CD4-positive, alpha-beta T cell (primary cell): ENCODE data around the gene MYOCD. TPM values are rescaled to one million over a fixed set of nuclear protein-coding genes. Genes with fewer than 3 reads are reported as not detected.

Experiments used
- ATAC-seq: fragments of 200-7000 bp; cut with Tn5 transposase; one replicate; pipeline ENCODE4 v1.10.0; 2022; ENCODE audit warnings: mild to moderate bottlenecking; ENCODE audit not compliant: poor library complexity
- CTCF ChIA-PET: fragments of 350-600 bp; sonication (Branson Sonifier 250); formaldehyde crosslinking; loops from one replicate; lab custom pipeline; 2021; ENCODE audit warnings: antibody characterized with exemption, inconsistent platforms; lab: Charles Lee
- POLR2A ChIA-PET: fragments of 350-600 bp; sonication (Branson Sonifier 250); formaldehyde crosslinking; loops from one replicate; lab custom pipeline; 2021; ENCODE audit warnings: antibody characterized with exemption, inconsistent platforms; lab: Charles Lee
- DNase-seq, 14 experiments: peaks; one replicate each; pipeline ENCODE4 v3.0.0-alpha.2; 2013 to 2020; ENCODE audit warnings: mixed read lengths in 2 of 14
- H3K27ac ChIP-seq, 2 donors: one replicate each; pipeline versions ENCODE4 v1.5.1 to v1.7.0; 2013; ENCODE audit warnings: low read length in 2 of 2, low read depth in 1 of 2, mild to moderate bottlenecking in 1 of 2
- H3K27me3 ChIP-seq, 2 experiments: 1 replicate in 1 of 2; 2 replicates in 1 of 2; pipeline versions ENCODE4 v1.6.1 to v1.7.0; 2013; ENCODE audit warnings: low read length in 2 of 2, control low read depth in 1 of 2, mild to moderate bottlenecking in 1 of 2, moderate library complexity in 1 of 2; ENCODE audit not compliant: insufficient read depth in 2 of 2, control insufficient read depth in 1 of 2
- H3K36me3 ChIP-seq: one replicate; pipeline ENCODE4 v1.6.1; 2013; ENCODE audit warnings: low read length, control low read depth; ENCODE audit not compliant: insufficient read depth
- H3K4me1 ChIP-seq: one replicate; pipeline ENCODE4 v1.6.1; 2013; ENCODE audit warnings: low read length, control low read depth; ENCODE audit not compliant: insufficient read depth
- H3K4me3 ChIP-seq: one replicate; pipeline ENCODE4 v1.5.1; 2013; ENCODE audit warnings: mild to moderate bottlenecking, low read length, moderate library complexity
- H3K9me3 ChIP-seq, 2 experiments: 1 replicate in 1 of 2; 2 replicates in 1 of 2; pipeline versions ENCODE4 v1.6.1 to v1.7.0; 2013; ENCODE audit warnings: low read length in 2 of 2, mild to moderate bottlenecking in 2 of 2, control low read depth in 1 of 2, moderate library complexity in 1 of 2; ENCODE audit not compliant: control insufficient read depth in 1 of 2, insufficient read depth in 1 of 2
- H3K27ac Mint-ChIP-seq: one replicate; pipeline ENCODE4 v1.8.0; 2020; ENCODE audit warnings: mixed read lengths
- H3K27me3 Mint-ChIP-seq: one replicate; pipeline ENCODE4 v1.8.0; 2021; ENCODE audit warnings: mixed read lengths
- H3K36me3 Mint-ChIP-seq: one replicate; pipeline ENCODE4 v1.8.0; 2021; ENCODE audit warnings: low read depth, mixed read lengths
- H3K4me1 Mint-ChIP-seq: one replicate; pipeline ENCODE4 v1.8.0; 2021; ENCODE audit warnings: low read depth, mixed read lengths
- H3K4me3 Mint-ChIP-seq: one replicate; pipeline ENCODE4 v1.8.0; 2020; ENCODE audit warnings: mild to moderate bottlenecking, mixed read lengths
- H3K9me3 Mint-ChIP-seq: one replicate; pipeline ENCODE4 v1.8.0; 2020; ENCODE audit warnings: mixed read lengths
- CTCF ChIP-seq: fragments of 200-600 bp; IDR thresholded peaks from one replicate; pipeline ENCODE4 v1.8.0; 2022; ENCODE audit warnings: antibody characterized with exemption, mild to moderate bottlenecking
- intact Hi-C, 2 experiments: fragments of 100-400 bp; cut with DNase I in 1 of 2; cut with micrococcal nuclease in 1 of 2; formaldehyde crosslinking; loops; one replicate each; pipeline versions ENCODE4 v1.15.1 to v1.9.0; 2023 to 2025; cut with DNase I, micrococcal nuclease
- total RNA-seq, 174 experiments: library from RNA in 2 of 174; stranded (reverse) in 2 of 174; gene quantifications; one replicate each; pipeline ENCODE4 v1.2.3 and lab custom pipeline; 2021 to 2026

Gene MYOCD
- total RNA-seq, 2 experiments from 2014 or later, result not detected

- intact Hi-C loops, result no loop called here
- Histone ChIP-seq H3K27ac (no peak overlapping the region), H3K4me3 (no peak overlapping the region), H3K27me3 (no peaks in the 10 kb centered on the region), H3K4me1 (no peaks in the 10 kb centered on the region), H3K36me3 (no peaks in the 10 kb centered on the region), H3K9me3 (peaks cover 0 to 4% of the 10 kb centered on the region in 2 experiments)
- Mint-ChIP-seq H3K27ac (no peak overlapping the region), H3K36me3 (no peaks in the 10 kb centered on the region), H3K27me3 (no peaks in the 10 kb centered on the region), H3K9me3 (peaks cover 1% of the 10 kb centered on the region), H3K4me3 (no peak overlapping the region), H3K4me1 (no peaks in the 10 kb centered on the region)
- TF ChIP-seq CTCF, result no peak
- no peak for ATAC-seq
- no peak for DNase-seq
- CTCF ChIA-PET, result no interaction called here
- POLR2A ChIA-PET, result no interaction called here
Measured at GRCh38 chr17:12644623-12645022, 21.1 kb upstream of the MYOCD start.

GRCh38 chr17:12646761-12647422, 18.8 kb upstream of the MYOCD start:
- Histone ChIP-seq H3K27ac (no peak overlapping the region), H3K36me3 (no peaks in the 10 kb centered on the region), H3K4me3 (no peak overlapping the region), H3K4me1 (no peaks in the 10 kb centered on the region), H3K27me3 (no peaks in the 10 kb centered on the region), H3K9me3 (peaks cover 0 to 4% of the 10 kb centered on the region in 2 experiments)
- no peak for ATAC-seq
- Mint-ChIP-seq H3K27me3 (no peaks in the 10 kb centered on the region), H3K36me3 (no peaks in the 10 kb centered on the region), H3K4me3 (no peak overlapping the region), H3K9me3 (peaks cover 5% of the 10 kb centered on the region), H3K27ac (no peak overlapping the region), H3K4me1 (no peaks in the 10 kb centered on the region)
- ChIA-PET CTCF (no interaction called here), POLR2A (no interaction called here)
- no peak for DNase-seq
- intact Hi-C loops, result no loop called here
- TF ChIP-seq CTCF, result no peak

- Histone ChIP-seq H3K4me3 (no peak overlapping the region), H3K27me3 (no peaks in the 10 kb centered on the region), H3K36me3 (no peaks in the 10 kb centered on the region), H3K27ac (no peak overlapping the region), H3K4me1 (no peaks in the 10 kb centered on the region), H3K9me3 (peaks cover 0 to 7% of the 10 kb centered on the region in 2 experiments)
- Mint-ChIP-seq H3K27me3 (no peaks in the 10 kb centered on the region), H3K4me3 (no peak overlapping the region), H3K9me3 (peaks cover 5% of the 10 kb centered on the region), H3K27ac (no peak overlapping the region), H3K4me1 (no peaks in the 10 kb centered on the region), H3K36me3 (no peaks in the 10 kb centered on the region)
- no peak for ATAC-seq
- no peak for DNase-seq
- CTCF ChIA-PET, result no interaction called here
- intact Hi-C loops, result no loop called here
- POLR2A ChIA-PET, result no interaction called here
- no peak for TF ChIP-seq CTCF
Measured at GRCh38 chr17:12648498-12648897, 17.2 kb upstream of the MYOCD start.
